ENCODE data around the gene NRIP1. TPM values are rescaled to one million over a fixed set of nuclear protein-coding genes. Genes with fewer than 3 reads are reported as not detected.

The NRIP1 gene
- total and polyA plus RNA-seq, 2 of the 13 experiments (the other 11 are each of a cell fraction or from before 2014, with no cell fraction given), result 21.0 to 69.0 TPM

- TF ChIP-seq RBM22 (optimal IDR thresholded peaks at IDR 0.05; ENCODE audit: low read length) (peak; percentile 94), ZNF740 (CRISPR knock-in tag; IDR thresholded peaks at IDR 0.05) (no peak), ZNF17 (CRISPR knock-in tag; IDR thresholded peaks at IDR 0.05) (no peak), ZNF124 (CRISPR knock-in tag; IDR thresholded peaks at IDR 0.05) (no peak)
Measured at GRCh38 chr21:15029077-15029476, 35.7 kb downstream of the NRIP1 start (continued).

DNA sequence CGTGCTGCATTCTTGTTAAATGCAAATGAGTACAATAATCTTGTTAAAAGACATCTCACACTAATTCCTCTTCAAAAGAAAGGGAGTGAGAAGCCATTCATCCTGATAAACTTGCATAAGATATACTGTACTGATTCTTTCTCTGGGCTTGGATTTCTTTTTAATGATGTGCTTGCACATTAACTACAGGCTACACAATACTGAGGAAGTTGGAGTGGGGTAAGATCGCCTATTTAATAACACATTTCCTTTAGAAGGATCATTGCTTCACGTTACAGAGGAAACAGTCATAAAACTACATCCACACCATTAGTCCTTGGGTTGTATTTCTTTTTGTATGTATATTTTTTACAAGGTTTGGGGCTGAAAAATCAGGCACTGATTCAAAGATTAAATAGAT, 36.6 kb downstream of the NRIP1 start:
- ChIA-PET POLR2A (no interaction called here), CTCF (ENCODE audit: low intra/inter-chr PET ratio, low total read pairs) (no interaction called here)
- 94% methylated on average over 3 of the region's 3 CpGs for WGBS (ENCODE audit: low lambda C conversion rate)
- intact Hi-C loops (cut with micrococcal nuclease; ENCODE audit: unreplicated experiment), result no loop called here
- Histone ChIP-seq H3K27me3 (ENCODE audit: control insufficient read depth in 1 of 2, insufficient read depth in 2 of 2, low read length in 2 of 2) (no peaks in the 10 kb centered on the region), H2AFZ (ENCODE audit: low read length) (no peak overlapping the region), H3K9ac (ENCODE audit: insufficient read depth, low read depth, low read length) (no peak overlapping the region), H3K4me2 (ENCODE audit: low read depth, low read length) (no peak overlapping the region), H3K4me3 (replicated peaks in 1 of 3; ENCODE audit: insufficient read depth in 1 of 3, low read depth in 2 of 3, low read length in 3 of 3) (no peak overlapping the region), H3K4me1 (ENCODE audit: insufficient read depth, low read length) (peaks cover 14% of the 10 kb centered on the region; the same call in 1 of the 2 replicates), H4K20me1 (ENCODE audit: insufficient read depth, low read length) (peaks cover 85% of the 10 kb centered on the region), H3K36me3 (replicated peaks in 1 of 2; ENCODE audit: control insufficient read depth in 1 of 2, insufficient read depth in 2 of 2, low read length in 2 of 2) (peaks cover 6 to 31% of the 10 kb centered on the region in 2 experiments; a peak in 3 of 5 replicates), H3K9me3 (ENCODE audit: low read length) (no peaks in the 10 kb centered on the region), H3K79me2 (ENCODE audit: insufficient read depth, low read length) (peaks cover 97% of the 10 kb centered on the region), H3K27ac (ENCODE audit: extremely low read length, insufficient read depth, low read length) (no peak overlapping the region)
- DNase-seq (ENCODE audit: low spot score) (no peak), FAIRE-seq (no peak), ATAC-seq (no peak)
- in situ Hi-C loops (cut with HindIII; ENCODE audit: extremely low pct_ligation_motif_present, low pct_unique_long_range_greater_than_20kb), result no loop called here
- BruUV-seq (replicated peaks), result TSS peak; percentile 3
- TF ChIP-seq RBM22 (optimal IDR thresholded peaks at IDR 0.05; ENCODE audit: low read length), result peak; percentile 63
- no peak for TF ChIP-seq ZIK1 (CRISPR knock-in tag; IDR thresholded peaks at IDR 0.05; ENCODE audit: borderline replicate concordance, low read depth)

GRCh38 chr21:15027056-15027455, 37.7 kb downstream of the NRIP1 start:
- Histone ChIP-seq H3K79me2 (ENCODE audit: insufficient read depth, low read length) (peaks cover 99% of the 10 kb centered on the region), H3K4me1 (ENCODE audit: insufficient read depth, low read length) (peaks cover 14% of the 10 kb centered on the region; the same call in 1 of the 2 replicates), H3K27me3 (ENCODE audit: control insufficient read depth in 1 of 2, insufficient read depth in 2 of 2, low read length in 2 of 2) (no peaks in the 10 kb centered on the region), H4K20me1 (ENCODE audit: insufficient read depth, low read length) (peaks cover 86% of the 10 kb centered on the region), H2AFZ (ENCODE audit: low read length) (no peak overlapping the region), H3K4me3 (replicated peaks in 1 of 3; ENCODE audit: insufficient read depth in 1 of 3, low read depth in 2 of 3, low read length in 3 of 3) (no peak overlapping the region), H3K4me2 (ENCODE audit: low read depth, low read length) (no peak overlapping the region), H3K9me3 (ENCODE audit: low read length) (no peaks in the 10 kb centered on the region), H3K9ac (ENCODE audit: insufficient read depth, low read depth, low read length) (no peak overlapping the region), H3K27ac (ENCODE audit: extremely low read length, insufficient read depth, low read length) (no peak overlapping the region), H3K36me3 (replicated peaks in 1 of 2; ENCODE audit: control insufficient read depth in 1 of 2, insufficient read depth in 2 of 2, low read length in 2 of 2) (peaks cover 9 to 25% of the 10 kb centered on the region in 2 experiments; a peak in 3 of 5 replicates)
- intact Hi-C loops (cut with micrococcal nuclease; ENCODE audit: unreplicated experiment), result no loop called here
- ChIA-PET CTCF (ENCODE audit: low intra/inter-chr PET ratio, low total read pairs) (no interaction called here), POLR2A (no interaction called here)
- no TSS peak for BruUV-seq (replicated peaks)
- TF ChIP-seq AGO2 (optimal IDR thresholded peaks at IDR 0.05; ENCODE audit: low read depth, low read length), result peak; percentile 55
- no peak for TF ChIP-seq ZNF329 (CRISPR knock-in tag; IDR thresholded peaks at IDR 0.05; ENCODE audit: low read depth)
- no peak for DNase-seq (ENCODE audit: low spot score)
- ATAC-seq, result no peak
- 93% methylated on average over 5 of the region's 5 CpGs for WGBS (ENCODE audit: low lambda C conversion rate)
- FAIRE-seq, result no peak
- in situ Hi-C loops (cut with HindIII; ENCODE audit: extremely low pct_ligation_motif_present, low pct_unique_long_range_greater_than_20kb), result no loop called here

Measured in HepG2 (cell line).